Activated CD4-positive, alpha-beta memory T cell treated with anti-CD3 and anti-CD28 coated beads, Interleukin-2, amount 10 ng/mL, durations not matched to agents 7 days and 5 days (primary cell): ENCODE data around the gene RP2. TPM values are rescaled to one million over a fixed set of nuclear protein-coding genes. Genes with fewer than 3 reads are reported as not detected.

ENCODE experiments used
- CTCF ChIA-PET: fragments of 350-600 bp; sonication (Branson Sonifier 250); formaldehyde crosslinking; loops from one replicate; lab custom pipeline; 2021; ENCODE audit warnings: antibody characterized with exemption, inconsistent platforms; lab: Charles Lee
- POLR2A ChIA-PET: fragments of 350-600 bp; sonication (Branson Sonifier 250); formaldehyde crosslinking; loops from one replicate; lab custom pipeline; 2021; ENCODE audit warnings: antibody characterized with exemption; lab: Charles Lee
- DNase-seq: peaks from one replicate; pipeline ENCODE4 v3.0.0-alpha.2; 2020
- H3K27ac Mint-ChIP-seq: one replicate; pipeline ENCODE4 v1.8.0; 2021; ENCODE audit warnings: mild to moderate bottlenecking, mixed read lengths
- H3K27me3 Mint-ChIP-seq: one replicate; pipeline ENCODE4 v1.8.0; 2021; ENCODE audit warnings: mixed read lengths
- H3K36me3 Mint-ChIP-seq: one replicate; pipeline ENCODE4 v1.8.0; 2021; ENCODE audit warnings: low read depth, mixed read lengths
- H3K4me1 Mint-ChIP-seq: one replicate; pipeline ENCODE4 v1.8.0; 2021; ENCODE audit warnings: mixed read lengths
- H3K4me3 Mint-ChIP-seq: one replicate; pipeline ENCODE4 v1.8.0; 2021; ENCODE audit warnings: mild to moderate bottlenecking, mixed read lengths
- H3K9me3 Mint-ChIP-seq: one replicate; pipeline ENCODE4 v1.8.0; 2021; ENCODE audit warnings: mixed read lengths
- total RNA-seq, 2 experiments: library from RNA; stranded (reverse); gene quantifications; one replicate each; pipeline ENCODE4 v1.2.3, GENCODE V29; 2021

The RP2 gene
- total RNA-seq = 10 to 100 TPM in 1 of 2 experiments, 1 to 10 TPM in 1; 9.8 to 10.8 TPM

DNA sequence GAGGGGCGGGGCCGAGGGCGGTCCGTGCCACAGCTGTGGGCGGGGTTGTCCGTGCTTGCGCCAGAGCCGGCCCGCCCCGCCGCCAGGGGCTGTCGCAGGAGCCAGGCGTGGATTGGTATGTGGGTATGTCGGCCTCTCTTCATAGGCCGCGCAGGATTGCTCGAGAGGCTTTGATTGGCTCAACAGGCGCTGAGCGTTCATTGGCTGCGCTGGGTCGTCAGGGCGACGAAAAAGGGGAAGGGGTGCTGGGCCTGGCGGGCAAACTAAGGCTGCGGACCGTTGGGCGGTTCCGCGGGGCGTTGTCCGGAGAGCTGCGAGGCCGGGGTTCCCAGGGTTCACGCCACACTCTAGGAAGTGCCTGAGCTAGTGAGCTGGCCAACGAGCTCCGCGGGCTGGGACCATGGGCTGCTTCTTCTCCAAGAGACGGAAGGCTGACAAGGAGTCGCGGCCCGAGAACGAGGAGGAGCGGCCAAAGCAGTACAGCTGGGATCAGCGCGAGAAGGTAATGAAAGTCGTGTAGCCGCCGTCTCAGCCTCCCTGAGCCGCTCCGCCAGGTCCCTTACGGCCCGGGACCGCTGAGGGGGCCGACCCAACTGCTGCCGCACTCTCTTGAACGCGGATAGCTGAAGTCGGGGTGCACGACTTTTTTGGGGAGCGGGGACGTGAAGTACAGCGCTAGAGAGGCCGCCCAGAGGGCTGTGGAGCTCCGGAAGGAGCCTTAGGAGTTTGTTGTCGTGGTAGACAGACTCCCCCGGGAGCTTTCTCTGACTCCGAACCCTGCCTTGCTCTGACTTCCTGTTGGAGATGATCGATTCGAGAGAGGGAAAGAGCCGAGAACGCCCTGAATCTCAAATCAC is at the start of gene RP2:
Gene RP2 (plus strand): TSS at position 343 of the 857 bp plus-strand sequence. CDS start 58 bp downstream, at position 401.
- no peaks in the 10 kb centered on the region for H3K9me3 Mint-ChIP-seq
- peak within 1 kb of the TSS; percentile 96 for H3K4me3 Mint-ChIP-seq
- H3K27ac Mint-ChIP-seq = peak within 1 kb of the TSS; percentile 95
- DNase-seq = peak; percentile 88
- POLR2A ChIA-PET = interaction anchor here (0.9 to 2.0 kb wide), 6 partner anchors 9 to 1964 kb away, joined by 3 to 7 read pairs (median 4); partner anchors contain the start of genes KDM6A, NDUFB11, RBM10 and SLC9A7
- CTCF ChIA-PET = no interaction called here
- H3K4me1 Mint-ChIP-seq = peaks cover 9% of the 10 kb centered on the region
- H3K27me3 Mint-ChIP-seq = peaks cover 2% of the 10 kb centered on the region
- no peaks in the 10 kb centered on the region for H3K36me3 Mint-ChIP-seq

DNA sequence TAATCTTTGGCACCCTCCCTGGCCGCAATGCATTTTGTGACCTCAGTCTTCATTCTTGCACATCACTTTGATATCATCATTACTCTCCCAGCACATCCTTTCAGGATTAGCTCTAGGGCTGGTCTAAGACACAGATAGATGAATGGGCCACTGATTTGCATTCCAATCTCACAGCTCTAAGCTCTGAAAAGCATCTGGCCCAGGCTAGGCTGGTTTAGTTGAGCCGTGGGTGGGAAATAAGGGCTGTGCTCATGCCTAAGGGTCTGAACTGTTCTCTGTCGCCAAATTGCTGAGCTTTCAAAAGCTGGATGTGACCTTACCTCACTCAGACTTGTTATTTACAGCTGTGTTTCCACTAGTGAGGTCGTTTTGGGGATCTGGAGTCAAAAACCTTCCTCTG is 47.9 kb upstream of the RP2 start:
- no peak overlapping the region for H3K4me3 Mint-ChIP-seq
- H3K9me3 Mint-ChIP-seq = no peaks in the 10 kb centered on the region
- no peaks in the 10 kb centered on the region for H3K36me3 Mint-ChIP-seq
- POLR2A ChIA-PET = no interaction called here
- H3K4me1 Mint-ChIP-seq = peaks cover 23% of the 10 kb centered on the region
- no peaks in the 10 kb centered on the region for H3K27me3 Mint-ChIP-seq
- no peak for DNase-seq
- CTCF ChIA-PET = no interaction called here
- no peak overlapping the region for H3K27ac Mint-ChIP-seq

DNA sequence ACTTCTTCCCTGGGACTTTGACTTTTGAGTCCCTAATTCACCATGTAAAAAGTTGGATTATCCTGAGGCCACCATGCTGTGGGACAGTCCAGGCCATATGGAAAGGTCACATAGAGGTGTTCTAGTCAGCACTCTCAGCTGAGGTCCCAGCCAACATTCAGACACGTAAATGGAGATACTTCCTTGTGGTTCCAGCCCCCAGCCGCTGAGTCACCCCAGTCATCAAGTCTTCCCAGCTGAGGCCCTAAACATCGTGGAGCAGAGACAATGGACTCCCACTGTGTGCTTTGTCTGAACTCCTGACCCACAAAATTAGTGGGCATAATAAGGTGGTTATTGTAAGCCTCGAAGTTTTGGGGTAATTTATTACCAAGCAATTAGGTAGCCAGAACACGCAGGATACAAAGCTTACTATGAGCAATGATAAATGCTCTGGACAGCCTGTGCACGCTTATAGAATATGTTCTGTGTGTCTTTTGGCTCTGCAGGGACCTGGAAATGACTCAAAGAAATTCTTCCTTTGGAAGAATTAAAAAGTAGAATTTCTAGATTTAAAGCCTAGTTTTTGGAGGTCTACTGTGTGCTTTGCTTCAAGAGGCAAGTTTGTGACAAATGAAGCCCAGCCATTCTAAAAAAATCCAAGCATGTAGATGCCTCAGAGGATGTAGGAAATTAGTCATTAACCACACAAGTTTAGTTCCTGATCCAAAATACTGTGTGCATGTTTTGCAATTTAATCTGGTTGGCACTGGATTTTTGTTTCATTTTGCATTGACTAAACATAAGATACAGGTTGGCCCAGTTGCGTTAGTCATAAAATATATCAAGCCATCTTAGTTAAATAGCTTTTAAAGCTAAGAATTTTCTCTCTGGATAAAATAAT is 44.7 kb upstream of the RP2 start:
- H3K36me3 Mint-ChIP-seq = no peaks in the 10 kb centered on the region
- H3K9me3 Mint-ChIP-seq = no peaks in the 10 kb centered on the region
- peaks cover 23% of the 10 kb centered on the region for H3K4me1 Mint-ChIP-seq
- H3K4me3 Mint-ChIP-seq = peak overlapping the region; percentile 24
- H3K27ac Mint-ChIP-seq = peak overlapping the region; percentile 76
- POLR2A ChIA-PET = no interaction called here
- CTCF ChIA-PET = interaction anchor here (6.3 kb wide), 1 partner anchor 32 kb away, joined by 60 read pairs; the partner anchor contains the start of gene SLC9A7
- peak; percentile 17 for DNase-seq
- H3K27me3 Mint-ChIP-seq = no peaks in the 10 kb centered on the region

DNA sequence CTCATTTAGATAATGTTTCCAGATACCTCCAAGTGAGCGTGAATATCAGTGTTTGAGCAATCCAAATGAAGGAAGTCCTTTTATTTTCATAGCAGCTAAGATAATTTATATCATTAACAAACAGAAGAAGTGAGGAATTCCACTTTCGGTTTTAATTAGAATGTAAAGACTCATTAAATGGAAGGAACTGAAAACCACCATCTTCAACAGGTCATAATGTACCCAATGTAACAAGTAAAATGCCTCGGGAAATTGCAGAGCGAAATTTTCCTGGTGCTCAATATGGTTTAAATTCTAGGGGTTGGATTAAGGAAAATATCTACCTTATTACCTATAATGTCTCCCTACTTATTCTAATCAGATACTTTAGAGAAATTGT is 44.0 kb upstream of the RP2 start:
- peak overlapping the region; percentile 76 for H3K27ac Mint-ChIP-seq
- DNase-seq = no peak
- H3K27me3 Mint-ChIP-seq = no peaks in the 10 kb centered on the region
- no peaks in the 10 kb centered on the region for H3K36me3 Mint-ChIP-seq
- H3K4me1 Mint-ChIP-seq = peaks cover 23% of the 10 kb centered on the region
- peak overlapping the region; percentile 24 for H3K4me3 Mint-ChIP-seq
- POLR2A ChIA-PET = no interaction called here
- no peaks in the 10 kb centered on the region for H3K9me3 Mint-ChIP-seq
- CTCF ChIA-PET = interaction anchor here (6.3 kb wide), 1 partner anchor 33 kb away, joined by 60 read pairs; the partner anchor contains the start of gene SLC9A7

DNA sequence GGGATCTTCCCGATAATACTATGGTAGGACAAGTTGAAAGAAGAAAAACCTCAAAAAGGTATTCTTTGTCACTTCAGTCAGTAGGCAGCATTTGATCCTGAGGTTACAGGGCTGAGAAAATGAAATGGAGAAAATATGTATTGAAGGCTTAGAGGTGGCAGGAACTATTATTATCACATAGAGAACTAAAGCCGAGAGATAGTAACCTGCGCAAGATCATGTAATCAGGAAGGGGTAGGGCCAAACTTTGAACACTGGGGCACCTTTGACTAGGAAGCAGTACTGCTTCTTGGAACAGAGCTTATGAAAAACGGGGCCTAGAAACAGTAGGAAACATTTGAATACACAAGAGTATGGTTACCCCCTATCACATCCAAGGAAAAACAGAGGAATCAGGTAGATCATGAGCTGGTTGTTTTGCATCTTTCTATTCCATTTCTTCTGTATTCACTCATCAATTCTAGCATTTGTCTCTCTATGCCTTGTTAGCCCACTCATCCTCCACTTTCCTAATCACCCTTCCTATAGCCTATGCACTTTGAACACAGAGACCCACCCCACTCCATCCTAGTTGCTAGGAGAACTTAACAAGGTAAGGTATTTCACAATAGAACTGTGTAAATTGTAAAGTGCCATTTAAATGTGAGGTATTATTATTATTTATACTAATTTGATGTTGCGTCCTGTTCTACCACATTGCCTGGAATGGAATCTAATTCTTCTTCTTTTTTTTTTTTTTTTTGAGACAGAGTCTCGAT is 43.3 kb upstream of the RP2 start:
- Mint-ChIP-seq H3K27ac (no peak overlapping the region), H3K4me3 (no peak overlapping the region), H3K4me1 (peaks cover 23% of the 10 kb centered on the region), H3K9me3 (no peaks in the 10 kb centered on the region), H3K27me3 (no peaks in the 10 kb centered on the region), H3K36me3 (no peaks in the 10 kb centered on the region)
- CTCF ChIA-PET = interaction anchor here (0.5 to 6.3 kb wide), 2 partner anchors 34 to 1041 kb away, joined by 4 to 60 read pairs; partner anchors contain the start of gene SLC9A7
- POLR2A ChIA-PET = no interaction called here
- DNase-seq = no peak

DNA sequence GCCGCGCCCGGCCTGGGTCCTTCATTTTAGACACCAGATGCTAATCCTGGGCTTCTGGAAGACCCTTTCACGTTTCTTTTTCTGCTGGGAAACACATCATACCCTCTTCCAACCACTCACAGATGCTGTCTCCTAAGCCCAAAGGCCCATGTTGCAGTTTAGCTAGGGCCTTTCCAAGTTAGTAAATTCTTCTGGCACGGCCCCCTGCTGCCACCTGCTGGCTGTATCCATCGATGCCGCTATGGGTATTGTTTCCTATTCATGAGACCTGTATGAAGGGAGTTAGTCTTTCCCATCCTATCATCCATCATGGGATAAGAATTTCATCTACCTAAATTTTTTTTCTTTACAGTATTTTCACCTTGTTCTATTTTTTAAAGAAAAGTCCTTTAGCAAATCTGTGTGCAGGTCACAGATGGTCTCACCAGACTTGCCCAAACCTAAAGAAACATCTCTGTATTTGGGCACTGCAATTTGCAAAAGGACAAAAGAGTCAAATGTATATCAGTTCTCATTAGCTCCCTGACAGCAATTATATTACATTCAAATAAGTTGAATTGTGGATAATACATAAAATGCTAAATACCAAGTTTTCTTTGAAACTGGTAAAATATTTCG is 40.2 kb upstream of the RP2 start:
- Mint-ChIP-seq H3K27ac (no peak overlapping the region), H3K4me1 (peaks cover 21% of the 10 kb centered on the region), H3K9me3 (no peaks in the 10 kb centered on the region), H3K27me3 (peaks cover 5% of the 10 kb centered on the region), H3K36me3 (no peaks in the 10 kb centered on the region), H3K4me3 (no peak overlapping the region)
- POLR2A ChIA-PET = interaction anchor here (1.2 kb wide), 1 partner anchor 38 kb away, joined by 5 read pairs; the partner anchor contains the start of gene SLC9A7
- CTCF ChIA-PET = interaction anchor here (0.8 to 6.3 kb wide), 11 partner anchors 14 to 151 kb away, joined by 3 to 60 read pairs (median 3); partner anchors contain the start of gene SLC9A7
- peak; percentile 77 for DNase-seq

DNA sequence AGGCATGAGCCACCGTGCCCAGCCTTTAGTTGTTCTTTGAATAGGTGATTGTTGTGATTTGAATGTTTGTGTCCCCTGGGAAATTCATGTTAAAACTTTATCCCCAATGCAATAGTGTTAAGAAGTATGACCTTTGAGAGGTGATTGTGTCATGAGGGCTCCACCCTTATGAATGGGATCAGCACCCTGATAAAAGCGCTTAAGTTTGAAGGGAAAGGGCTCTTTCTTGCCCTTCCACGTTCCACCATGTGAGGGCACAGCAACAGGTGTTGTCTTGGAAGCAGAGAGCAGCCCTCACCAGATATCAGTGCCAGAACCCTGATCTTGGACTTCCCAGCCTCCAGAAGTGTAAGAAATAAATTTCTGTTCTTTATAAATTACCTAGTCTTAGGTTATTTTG is 33.7 kb upstream of the RP2 start:
- ChIA-PET POLR2A (no interaction called here), CTCF (no interaction called here)
- no peaks in the 10 kb centered on the region for H3K36me3 Mint-ChIP-seq
- no peaks in the 10 kb centered on the region for H3K4me1 Mint-ChIP-seq
- H3K9me3 Mint-ChIP-seq = no peaks in the 10 kb centered on the region
- H3K27me3 Mint-ChIP-seq = peaks cover 7% of the 10 kb centered on the region
- no peak overlapping the region for H3K27ac Mint-ChIP-seq
- no peak overlapping the region for H3K4me3 Mint-ChIP-seq
- DNase-seq = no peak

DNA sequence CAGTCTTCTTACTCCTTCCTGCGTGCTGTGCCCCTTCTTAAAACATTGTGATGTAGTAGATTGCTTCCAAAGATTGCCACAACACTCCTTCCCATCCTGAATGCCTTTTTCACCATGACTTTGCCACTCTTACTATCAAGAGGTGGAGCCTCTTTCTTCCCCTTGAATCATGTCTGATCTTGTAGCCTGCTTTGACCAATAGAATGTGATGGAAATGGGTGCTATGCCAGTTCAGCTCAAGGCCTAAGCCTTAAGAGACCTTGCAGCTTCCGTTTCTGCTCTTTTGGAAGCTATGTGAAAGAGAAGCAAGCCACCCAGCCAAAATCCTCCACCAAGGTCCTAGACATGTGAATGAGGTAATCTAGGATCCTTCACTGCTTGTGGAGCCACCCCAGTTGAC is 31.6 kb upstream of the RP2 start:
- CTCF ChIA-PET = no interaction called here
- H3K27ac Mint-ChIP-seq = no peak overlapping the region

DNA sequence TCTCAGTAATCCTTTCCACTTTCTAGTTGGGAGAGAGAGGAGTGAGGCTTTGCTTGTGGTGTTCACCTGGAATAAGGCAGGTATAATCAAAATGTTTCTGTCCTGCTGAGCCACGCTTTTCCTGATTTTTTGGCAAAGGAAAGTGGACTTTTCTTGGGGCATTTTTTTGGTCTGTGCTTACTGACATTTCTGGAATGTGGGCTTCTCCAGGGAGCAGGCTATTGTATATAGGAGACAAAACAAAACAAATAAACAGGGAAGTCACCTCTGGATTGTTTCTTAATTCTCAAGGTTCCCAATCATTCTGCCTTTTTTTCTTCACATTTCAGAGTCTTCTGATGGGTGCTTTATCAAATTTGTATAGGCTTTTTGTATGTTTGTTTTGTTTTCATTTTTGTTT is 25.7 kb upstream of the RP2 start:
- Mint-ChIP-seq H3K4me1 (no peaks in the 10 kb centered on the region), H3K27me3 (peaks cover 11% of the 10 kb centered on the region), H3K9me3 (no peaks in the 10 kb centered on the region), H3K4me3 (no peak overlapping the region), H3K36me3 (no peaks in the 10 kb centered on the region), H3K27ac (no peak overlapping the region)
- CTCF ChIA-PET = interaction anchor here (1.2 kb wide), 1 partner anchor 15 kb away, joined by 3 read pairs; no protein-coding TSS in a partner anchor
- DNase-seq = no peak
- POLR2A ChIA-PET = no interaction called here

More for the DNA sequence above, 31.6 kb upstream of the RP2 start:
- Mint-ChIP-seq H3K27me3 (peaks cover 13% of the 10 kb centered on the region), H3K4me1 (no peaks in the 10 kb centered on the region), H3K36me3 (no peaks in the 10 kb centered on the region), H3K4me3 (no peak overlapping the region), H3K9me3 (no peaks in the 10 kb centered on the region)
- POLR2A ChIA-PET = no interaction called here
- no peak for DNase-seq

DNA sequence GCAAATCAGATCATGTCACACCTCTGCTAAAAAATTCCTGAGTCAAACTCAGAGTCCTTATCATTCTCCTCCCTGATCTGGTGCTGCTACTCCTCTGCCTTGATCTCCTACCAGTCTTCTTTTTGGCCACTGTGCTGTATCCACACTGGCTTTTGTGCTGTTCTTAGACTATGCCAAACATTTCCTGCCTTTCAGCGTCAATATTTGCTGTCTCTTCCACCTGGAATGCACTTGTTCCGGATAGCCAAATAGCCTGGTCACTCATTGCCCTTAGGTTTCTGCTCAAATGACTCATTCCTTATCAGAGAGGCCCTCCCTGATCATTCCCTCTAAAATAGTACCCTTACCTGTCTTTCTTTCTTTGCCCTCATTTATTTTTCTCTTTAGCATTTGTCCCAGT is 24.4 kb upstream of the RP2 start:
- Mint-ChIP-seq H3K36me3 (no peaks in the 10 kb centered on the region), H3K27me3 (peaks cover 11% of the 10 kb centered on the region), H3K4me3 (no peak overlapping the region), H3K4me1 (no peaks in the 10 kb centered on the region), H3K27ac (no peak overlapping the region), H3K9me3 (no peaks in the 10 kb centered on the region)
- DNase-seq = no peak
- ChIA-PET POLR2A (no interaction called here), CTCF (no interaction called here)

DNA sequence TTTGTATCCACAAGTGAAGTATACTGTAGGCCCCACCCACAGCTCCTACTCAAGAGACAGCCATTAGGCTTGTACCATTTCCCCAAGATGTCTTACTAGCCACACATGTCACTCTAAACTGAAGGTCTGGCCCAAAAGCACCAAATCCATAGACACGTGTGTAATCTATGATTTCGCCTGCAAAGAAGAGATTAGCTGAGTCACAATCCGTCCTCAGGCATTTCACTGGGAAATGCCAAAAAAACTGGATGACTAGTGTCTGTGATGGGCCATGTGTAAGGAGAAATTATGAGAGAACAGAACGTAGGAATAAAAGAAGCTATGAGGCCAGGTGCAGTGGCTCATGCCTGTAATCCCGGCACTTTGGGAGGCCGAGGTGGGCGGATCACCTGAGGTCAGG is 21.9 kb upstream of the RP2 start:
- no peaks in the 10 kb centered on the region for H3K9me3 Mint-ChIP-seq
- ChIA-PET POLR2A (no interaction called here), CTCF (no interaction called here)
- H3K27ac Mint-ChIP-seq = no peak overlapping the region
- H3K36me3 Mint-ChIP-seq = no peaks in the 10 kb centered on the region
- H3K4me1 Mint-ChIP-seq = no peaks in the 10 kb centered on the region
- peaks cover 7% of the 10 kb centered on the region for H3K27me3 Mint-ChIP-seq
- DNase-seq = no peak
- no peak overlapping the region for H3K4me3 Mint-ChIP-seq

DNA sequence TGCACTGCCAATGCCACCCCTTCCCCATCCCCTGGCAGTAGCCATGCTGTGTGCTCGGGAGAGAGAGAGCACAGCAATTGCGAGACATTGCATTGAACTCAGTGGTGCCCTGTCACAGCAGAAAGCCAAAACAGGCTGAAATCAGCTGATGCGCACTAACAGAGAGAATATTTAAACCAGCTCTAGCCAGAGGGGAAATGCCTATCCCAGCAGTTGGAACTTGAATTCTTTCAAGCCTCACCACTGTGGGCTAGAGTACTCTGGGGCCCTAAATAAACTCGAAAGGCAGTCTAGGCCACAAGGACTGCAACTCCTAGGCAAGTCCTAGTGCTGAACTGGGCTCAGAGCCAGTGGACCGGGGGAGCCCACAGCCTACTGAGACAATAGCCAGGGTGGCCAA is 17.7 kb upstream of the RP2 start:
- H3K27ac Mint-ChIP-seq = no peak overlapping the region
- ChIA-PET CTCF (no interaction called here), POLR2A (no interaction called here)
- no peaks in the 10 kb centered on the region for H3K4me1 Mint-ChIP-seq
- H3K4me3 Mint-ChIP-seq = no peak overlapping the region
- DNase-seq = no peak
- H3K9me3 Mint-ChIP-seq = peaks cover 4% of the 10 kb centered on the region
- no peaks in the 10 kb centered on the region for H3K36me3 Mint-ChIP-seq
- H3K27me3 Mint-ChIP-seq = peaks cover 3% of the 10 kb centered on the region
